Activated CD4-positive, alpha-beta T cell treated with anti-CD3 and anti-CD28 coated beads for 4 hours (primary cell): ENCODE measurements around the gene DPP4.

ENCODE experiments used
- DNase-seq, 2 donors: peaks; one replicate each; pipeline ENCODE4 v3.0.0-alpha.2; 2020

DPP4 gene

DNA sequence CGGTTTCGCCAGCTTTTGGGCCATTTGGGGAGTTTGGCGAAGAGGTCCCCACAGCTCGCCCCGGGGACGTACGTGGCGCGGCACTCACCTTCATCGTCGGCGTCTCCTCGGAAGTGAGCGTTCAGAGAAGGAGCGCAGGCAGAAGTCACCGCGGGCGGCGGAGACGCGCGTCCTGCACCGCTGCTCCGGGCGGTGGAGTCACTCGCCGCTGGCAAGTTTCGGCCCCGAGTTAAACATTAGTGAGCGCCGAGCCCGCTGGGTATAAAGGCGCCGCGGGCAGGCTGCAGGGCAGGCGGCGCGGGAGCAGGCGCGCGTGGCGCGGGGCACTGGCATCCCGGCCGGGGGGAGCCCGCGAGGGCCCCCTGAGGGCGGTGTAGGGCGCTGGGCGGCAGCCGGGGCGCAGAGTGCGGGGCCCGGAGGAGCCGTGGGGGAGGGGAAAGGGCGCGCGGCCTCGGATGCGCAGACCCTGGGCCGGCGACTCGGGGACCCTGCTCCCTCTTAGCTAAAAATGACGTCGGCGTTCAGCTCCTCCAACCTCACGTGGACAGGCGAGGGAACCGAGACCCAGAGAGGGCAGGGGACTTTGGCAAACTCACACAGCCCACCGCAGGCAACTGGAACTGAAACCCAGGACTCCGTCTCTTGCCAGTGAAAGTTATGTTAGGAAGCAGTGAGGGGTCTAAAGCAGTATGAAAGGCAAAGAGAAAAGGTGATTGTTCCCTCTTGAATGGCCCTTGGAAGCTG lies at the start of gene DPP4:
Gene DPP4 (minus strand): TSS at position 328 of the 744 bp plus-strand sequence. CDS start 234 bp downstream, at position 94.
- peak; percentile 52 to 55 for DNase-seq

DNA sequence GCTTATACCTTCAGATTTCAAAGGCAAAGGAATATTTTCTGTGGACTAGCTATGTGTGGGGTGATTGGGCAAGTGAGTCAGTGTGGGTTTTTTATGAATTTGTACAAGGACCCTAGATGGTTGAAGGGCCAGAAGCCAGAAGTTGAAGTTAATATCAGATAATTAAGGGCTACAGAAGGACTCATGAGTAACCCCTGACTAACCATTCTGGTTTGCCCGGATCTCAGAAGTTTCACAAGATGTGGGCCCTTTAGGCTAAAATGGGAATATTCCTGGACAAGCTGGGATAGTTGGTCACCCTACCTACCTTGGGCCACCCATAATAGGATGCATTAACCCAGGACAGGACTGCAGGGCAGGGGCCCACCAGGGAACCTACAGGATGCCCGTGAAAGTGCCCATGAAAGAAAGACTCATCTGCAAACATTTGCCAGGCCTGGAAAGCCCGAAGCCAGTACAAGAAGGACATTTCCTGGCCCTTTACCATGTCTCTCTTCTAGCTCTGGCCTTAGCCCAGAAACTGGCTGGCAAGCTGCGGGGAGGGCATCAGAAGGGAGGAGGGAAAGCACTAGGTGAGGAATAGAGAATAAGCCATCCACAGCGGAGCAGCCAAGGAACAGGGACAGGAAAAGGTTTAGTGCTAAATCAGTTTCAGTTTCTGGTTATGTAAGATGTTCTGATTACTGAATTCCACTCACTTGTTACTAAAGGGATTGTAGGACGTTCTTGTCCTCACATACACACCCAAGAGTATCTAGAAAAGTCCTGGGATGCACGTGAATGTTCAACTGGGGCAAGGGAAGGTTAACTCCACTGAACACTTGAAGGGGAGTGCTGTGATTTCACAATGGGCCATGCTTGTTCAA lies 44.4 kb upstream of the DPP4 start:
- no peak for DNase-seq

DNA sequence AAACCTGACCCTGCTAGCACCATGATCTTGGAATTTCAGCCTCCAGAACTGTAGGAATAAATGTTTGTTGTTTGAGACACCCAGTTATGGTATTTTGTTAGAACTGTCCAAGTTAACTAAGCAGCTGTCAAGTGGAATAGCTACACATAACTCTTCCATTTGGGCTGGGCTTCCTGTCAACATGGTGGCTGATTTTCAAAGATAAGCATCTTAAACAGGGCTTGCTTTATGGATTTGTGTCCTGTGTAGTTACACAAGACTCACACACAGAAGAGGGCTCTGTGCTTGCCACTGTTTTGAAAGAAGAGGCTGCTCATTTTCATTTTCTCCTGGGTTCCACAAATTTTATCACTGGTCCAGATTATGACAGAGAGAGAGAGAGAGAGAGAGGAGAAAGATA lies 42.3 kb upstream of the DPP4 start:
- DNase-seq: no peak

DNA sequence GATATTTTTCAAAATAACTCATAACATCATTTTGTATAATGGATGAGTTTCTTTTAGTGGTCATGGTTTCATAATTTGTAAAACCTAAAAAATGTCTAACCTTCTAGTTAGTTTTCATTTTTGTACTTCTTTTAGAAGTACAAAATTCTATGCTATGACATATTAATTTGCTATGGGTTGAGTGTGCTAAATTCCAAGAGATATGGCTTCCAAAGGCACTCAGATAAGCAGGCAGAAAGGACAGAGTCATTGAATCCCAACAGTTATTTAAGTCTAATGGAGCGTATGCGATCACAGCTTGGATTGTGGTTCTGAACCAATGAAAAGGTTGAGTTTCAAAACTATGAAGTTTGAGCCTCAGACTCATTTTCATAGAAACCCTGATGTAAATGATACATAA lies 41.1 kb upstream of the DPP4 start:
- no peak for DNase-seq

DNA sequence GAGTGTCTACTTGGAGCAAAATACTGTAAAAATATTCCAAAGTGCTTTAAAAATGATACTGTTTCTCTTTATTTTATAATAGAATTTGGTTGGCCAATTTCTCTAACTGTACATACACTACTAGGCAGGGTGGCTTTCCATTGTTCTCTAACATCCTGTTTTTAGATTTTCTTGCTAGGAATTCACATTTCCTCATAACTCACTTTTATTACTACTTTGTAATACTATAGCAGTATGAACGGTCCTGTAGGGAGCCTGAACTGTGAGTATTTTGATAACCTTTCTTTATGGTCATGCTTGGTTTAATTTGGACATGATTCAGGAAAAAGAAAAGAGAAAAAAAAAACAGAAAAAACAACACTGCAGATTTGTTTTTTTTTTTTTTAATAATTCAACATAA lies 40.3 kb upstream of the DPP4 start:
- DNase-seq: no peak

DNA sequence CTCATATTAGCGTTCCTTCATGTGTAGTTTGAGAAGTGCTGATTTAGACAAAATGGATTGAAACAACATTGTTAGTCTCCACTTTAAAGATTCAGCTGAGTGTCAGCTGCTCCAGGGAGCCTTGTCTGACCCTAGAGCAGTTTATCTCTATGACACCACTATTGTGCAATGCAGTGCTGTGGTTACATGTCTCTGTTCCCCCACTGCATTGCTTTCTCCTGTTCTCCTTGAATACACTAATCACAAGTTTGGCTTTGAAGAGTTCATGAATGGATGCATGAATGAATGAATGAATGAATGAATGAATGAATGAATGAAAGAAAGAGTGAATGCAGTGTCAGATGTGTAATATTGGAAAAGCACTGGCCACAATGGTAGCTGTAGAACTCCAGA lies 39.8 kb upstream of the DPP4 start:
- DNase-seq: no peak

DNA sequence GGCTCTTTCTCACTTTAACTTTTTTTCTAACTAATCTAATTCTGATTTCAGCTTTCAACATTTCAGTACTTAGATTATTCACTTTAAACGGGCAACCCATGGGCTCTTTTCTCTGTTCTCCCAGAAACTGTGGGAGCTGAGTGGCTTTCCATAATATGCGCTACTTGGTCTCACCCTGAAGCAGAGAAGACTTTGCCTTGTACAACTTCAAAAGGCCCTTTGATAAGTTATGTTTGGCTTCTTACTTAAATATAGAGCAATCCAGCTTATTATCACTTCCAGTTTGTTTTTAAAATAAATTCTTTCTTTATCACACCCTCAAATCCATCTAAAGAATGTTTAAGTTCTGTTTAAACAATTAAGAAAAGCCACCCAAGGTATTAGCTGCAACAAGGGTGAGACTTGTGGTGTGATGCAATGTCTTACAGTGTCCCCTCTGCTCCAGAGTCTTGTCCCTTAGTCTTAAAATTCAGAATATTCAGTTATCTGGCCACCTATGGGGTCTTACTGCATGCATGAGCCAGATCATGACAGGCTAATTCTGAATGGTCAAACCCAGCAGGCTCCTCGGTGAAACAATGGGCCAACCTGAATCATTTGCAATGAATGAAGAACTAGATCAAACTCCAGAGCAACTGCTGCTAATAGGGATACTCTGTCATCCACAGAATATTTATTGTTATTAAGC lies 39.2 kb upstream of the DPP4 start:
- DNase-seq: no peak

DNA sequence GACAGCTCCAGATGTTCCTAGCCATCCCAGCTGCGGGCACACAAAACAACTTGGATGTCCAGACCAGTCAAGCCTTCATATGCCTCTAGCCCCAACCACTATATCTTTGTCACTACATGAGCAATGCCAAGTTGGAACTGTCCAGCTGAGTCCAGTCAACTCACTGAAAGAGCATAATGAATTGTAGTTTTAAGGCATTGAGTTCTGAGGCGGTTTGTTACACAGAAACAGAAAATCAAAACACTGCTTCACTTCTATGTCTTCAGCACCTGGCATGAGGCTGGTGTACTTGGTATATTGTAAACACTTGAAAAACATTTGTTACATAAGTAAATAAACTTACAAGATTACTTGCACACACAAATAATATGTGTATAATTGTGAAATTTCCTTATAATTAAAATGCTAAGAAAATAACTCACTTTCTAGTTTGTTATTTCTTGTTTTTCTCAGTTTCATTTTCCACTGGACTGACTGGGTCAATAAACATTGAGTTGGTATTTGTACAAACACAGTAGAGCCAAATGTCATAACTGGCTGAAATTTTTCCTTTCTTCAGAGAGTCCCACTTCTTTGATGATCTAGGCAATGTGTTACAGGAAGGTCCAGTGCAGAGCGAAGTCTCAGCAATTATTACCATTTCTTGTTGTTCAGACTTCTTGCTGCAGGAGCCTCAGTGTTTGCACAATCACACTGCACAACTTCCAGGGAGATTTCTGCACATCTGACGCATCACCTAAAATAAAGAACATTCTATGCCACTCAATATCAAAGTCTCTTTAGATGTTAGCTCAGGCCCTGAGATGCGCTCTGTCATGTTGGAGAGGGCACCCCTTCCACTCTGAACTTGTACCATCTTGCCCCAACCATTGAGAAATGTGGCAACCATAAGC lies 38.2 kb upstream of the DPP4 start:
- DNase-seq: no peak

DNA sequence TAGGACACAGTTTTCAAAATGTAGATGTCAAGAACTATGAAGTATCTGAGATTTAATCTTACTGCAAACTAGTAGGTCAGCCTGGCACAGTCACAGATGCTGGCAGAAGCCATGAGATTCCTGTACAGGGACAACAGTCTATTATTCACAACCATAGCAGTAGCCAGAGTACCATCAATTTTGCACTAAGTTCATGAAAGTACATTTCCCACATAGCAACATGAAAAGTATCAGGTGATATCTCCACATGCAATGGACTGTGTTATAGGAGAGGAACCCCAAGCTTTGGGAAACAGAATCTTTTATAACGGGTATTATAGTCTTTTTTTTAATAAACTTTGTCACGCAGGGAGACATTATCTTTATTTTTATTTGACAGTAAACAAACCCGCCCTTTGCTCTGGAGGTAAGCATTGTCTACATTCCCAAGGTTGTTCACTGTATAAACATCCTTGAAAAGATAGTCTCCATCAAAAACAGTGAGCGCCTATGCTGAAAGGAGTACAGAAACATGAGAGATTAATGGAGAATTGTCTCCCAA lies 33.4 kb upstream of the DPP4 start:
- DNase-seq: no peak

DNA sequence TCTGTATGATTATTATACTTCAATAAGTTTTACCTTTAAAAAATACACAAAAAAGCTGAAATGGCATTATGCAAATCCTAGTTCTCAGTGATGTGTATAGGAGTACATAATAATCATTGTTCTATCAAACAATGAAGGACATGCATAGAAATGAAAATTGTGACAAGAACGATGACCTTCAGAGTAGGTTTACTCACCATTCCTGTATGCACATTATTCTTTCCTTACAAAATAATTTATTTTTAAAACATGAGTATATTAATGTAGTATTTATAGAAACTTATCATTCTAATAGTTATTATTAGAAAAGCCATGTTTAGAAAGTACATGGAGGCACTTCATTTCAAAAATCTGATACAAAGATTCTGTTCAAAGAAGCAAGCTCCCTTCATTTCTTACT lies 32.7 kb upstream of the DPP4 start:
- no peak for DNase-seq

DNA sequence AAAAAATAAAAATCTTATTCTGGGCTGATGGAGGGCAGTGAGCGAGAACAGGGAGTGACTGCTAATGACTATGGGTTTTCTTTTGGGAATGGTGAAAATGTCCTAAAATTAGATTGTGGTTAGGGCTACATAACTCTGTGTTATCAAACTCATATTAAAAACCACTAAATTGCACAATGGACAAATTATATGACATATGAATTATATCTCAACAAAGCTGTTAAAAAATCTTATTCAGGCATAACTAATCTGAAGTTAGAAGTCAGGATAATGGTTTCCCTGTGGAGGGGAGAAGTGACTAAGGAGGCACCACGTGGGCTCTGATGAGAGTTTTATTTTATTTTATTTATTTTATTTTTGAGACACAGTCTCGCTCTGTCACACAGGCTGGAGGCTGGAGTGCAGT lies 32.1 kb upstream of the DPP4 start:
- DNase-seq: no peak

DNA sequence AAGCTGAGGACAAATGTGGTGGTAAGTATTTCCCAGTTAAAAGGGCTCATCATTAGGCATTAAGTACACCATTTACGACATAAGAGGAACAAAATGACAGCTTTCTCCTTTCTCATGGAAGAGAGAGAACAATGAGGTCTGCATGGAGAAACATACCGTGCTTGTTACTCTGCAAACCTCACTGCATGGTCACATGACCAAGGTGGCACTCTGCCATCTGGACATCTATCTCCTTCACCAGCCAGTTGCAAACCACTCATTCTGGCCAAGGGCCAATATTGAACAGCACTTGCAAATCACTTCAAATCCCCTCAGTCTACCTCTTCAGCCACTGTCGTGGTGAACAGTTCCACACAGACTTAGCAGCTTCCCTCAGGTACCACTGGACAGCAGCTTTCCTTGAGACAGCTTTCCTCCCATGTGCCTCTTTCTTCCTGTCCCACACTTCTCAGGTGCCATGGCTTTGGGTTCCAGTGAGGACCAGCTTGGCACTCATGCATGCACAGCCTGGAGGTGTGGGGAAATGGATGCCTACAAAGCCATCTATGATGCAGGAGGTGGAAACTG lies 29.5 kb upstream of the DPP4 start:
- no peak for DNase-seq

DNA sequence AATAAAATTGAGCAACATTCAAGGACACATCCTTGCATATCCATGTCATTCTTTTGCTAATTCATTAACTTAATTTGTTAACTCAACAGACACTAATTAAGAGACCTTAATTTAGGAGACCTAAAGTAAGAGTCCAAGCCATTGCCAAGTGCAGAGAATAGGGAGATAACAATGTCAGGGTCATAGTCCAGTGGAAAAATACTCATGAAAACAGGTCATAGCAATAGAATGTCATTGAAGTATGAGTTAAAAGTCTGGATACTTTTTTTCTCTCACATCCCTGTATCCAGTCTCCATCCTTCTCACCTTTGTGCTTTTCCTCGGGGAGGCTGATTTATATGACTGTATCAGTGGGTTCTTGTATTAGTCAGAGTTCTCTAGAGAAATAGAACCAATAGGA lies 26.6 kb upstream of the DPP4 start:
- DNase-seq: no peak

DNA sequence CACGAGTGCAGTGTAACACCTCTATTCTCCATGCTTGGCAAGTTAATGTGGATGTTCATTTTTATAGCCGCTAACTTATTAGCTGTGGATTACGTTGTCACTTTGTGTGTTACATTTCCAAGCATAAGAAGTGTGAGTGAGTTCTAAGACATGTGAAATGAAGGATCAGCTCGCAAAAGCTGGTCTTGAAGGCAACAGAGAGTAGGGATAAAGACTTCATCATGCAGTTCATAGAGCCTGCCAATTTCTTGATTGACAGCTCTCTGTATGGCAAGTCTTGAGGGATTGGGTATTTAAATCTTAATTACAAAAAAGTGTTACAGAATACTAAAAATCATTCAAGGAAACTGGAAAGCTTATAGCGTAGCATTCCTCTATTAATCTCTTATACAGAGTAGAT lies 25.8 kb upstream of the DPP4 start:
- DNase-seq: no peak

DNA sequence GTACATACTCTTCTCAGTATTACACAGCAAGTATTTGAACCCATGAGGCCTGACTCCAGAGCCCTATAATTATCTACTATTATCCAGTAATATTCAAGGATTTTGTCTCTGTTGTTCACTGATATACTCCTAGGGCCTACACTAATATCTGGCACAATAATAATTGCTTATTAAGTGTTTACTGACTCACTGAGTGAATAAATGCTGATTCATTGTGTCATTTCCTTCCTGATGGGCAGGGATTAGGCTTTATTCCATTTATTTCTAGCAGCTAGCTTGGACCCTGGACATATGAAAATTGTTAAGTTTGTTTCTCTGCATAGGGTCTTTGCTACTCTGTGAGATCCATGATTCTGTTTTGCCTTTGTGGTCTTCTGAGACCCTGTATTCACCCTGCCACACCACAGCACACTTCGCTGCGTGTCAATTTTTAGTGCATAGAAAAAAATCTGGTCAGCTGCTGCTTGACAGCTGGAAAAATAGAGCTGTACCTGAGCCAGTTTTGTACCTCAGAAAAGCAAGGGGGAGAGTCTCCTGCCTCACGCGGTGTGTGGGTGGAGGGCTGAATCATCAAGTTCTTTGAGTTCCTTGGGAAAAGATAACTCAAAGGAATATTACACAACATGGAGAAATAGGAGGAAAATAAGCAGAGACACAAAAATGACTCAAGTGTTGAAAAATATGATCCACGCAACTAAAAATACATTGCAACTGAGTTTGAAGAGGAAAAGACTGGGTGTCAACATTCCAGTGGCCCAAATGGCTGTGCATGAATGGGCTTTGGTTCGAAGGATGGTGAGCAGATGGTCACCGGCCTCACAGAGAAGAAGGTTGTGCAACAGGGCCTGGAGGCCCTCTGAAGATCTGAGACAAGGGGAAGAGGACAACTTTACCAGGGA lies 18.9 kb upstream of the DPP4 start:
- DNase-seq: no peak

DNA sequence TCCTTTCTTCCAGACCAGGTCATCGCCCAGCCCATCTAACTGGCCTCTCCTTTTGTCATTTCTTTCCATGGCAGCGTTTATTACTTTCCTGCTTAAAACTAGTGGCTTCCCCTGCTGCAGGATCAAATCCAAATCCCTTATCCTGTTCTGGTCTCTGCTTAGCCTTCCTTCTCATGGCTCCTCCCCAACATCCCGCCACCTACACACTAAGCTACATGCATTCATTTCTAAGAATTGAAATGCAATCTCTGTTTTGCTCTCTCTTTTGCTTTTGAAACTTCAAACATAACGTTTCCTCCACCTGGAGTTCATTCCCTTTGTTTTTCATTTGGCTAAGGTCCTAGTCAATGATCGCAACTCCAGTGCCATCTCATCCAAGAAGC lies 18.0 kb upstream of the DPP4 start:
- no peak for DNase-seq

DNA sequence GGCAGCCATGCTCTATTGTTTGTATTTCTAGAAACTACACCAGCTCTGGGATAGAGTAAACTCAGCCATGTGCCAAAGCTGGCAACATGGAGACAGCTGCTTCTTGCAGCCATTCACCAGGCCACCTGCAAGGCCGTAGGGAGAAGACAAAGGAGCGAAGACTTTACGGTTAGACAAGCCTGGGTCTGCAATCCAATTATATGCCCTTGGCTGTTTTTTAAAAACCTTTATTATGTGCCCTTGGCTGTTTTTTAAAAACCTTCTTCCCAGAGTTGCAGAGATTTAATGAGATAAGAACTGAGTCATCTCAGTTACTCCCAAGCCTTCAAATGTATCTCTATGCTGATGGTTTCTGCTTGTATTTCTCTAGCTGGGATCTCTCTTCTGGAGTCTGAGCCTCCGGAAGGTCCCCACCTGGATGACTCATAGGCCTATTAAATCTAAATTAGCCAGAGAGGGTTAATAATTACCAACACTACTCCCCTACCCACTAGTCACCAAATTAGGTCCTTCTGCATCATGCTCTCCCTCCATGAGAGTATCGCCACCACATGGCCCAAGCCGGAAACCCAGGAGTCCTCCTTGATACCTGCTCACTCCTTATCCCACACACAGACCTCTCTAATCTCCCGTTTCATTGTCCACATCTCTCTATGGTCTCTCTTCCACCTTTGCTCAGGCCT lies 17.5 kb upstream of the DPP4 start:
- peak; percentile 8 to 20 for DNase-seq

DNA sequence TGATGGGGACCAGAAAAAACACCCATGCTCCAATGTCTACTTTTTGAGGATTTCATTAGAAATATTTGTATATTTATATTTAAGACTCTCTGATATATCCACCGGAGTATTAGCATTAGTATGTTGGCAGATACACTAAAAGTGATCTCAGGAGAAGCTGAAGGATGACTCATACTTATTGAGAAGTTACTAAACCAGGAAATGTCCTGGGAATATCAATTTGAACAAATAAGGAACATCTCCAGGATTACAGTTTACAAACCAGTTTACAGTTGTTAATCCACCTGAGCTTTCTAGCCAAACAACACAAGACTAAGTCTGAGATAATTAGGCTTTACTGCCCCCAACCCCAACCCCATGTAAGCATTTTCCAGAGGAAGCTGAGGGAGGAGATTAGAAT lies 16.1 kb upstream of the DPP4 start:
- no peak for DNase-seq

DNA sequence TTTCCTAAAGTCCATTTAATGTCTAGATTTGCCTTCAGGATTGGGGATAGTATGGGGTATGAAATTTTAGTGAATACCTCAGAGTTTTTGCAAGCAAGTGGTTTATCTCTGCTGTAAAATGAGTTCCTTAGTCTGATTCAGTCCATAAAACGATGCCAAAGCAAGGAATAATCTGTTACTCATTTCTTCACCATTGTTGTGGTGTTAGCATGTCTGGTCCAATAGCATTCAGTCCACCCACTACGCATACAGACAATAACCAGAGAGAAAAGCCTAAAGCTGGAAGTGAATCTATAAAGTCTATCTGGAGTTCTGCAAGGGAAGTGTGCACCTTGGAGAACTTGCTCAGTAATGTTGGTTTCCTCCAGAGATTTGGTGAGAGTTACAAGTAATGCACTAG lies 12.9 kb upstream of the DPP4 start:
- DNase-seq: no peak
